Measurements from ENCODE around the gene SDCBP2. TPM values are rescaled to one million over a fixed set of nuclear protein-coding genes. Genes with fewer than 3 reads are reported as not detected.
A peak's percentile ranks its signal among the peaks of the same experiment; 100 is the strongest.

Gene SDCBP2
- total and polyA plus RNA-seq, 10 of the 15 experiments (the other 5 are each of a cell fraction or from before 2014, with no cell fraction given) = 0.16 to 2.4 (median 1.1) TPM; not detected in 1

DNA sequence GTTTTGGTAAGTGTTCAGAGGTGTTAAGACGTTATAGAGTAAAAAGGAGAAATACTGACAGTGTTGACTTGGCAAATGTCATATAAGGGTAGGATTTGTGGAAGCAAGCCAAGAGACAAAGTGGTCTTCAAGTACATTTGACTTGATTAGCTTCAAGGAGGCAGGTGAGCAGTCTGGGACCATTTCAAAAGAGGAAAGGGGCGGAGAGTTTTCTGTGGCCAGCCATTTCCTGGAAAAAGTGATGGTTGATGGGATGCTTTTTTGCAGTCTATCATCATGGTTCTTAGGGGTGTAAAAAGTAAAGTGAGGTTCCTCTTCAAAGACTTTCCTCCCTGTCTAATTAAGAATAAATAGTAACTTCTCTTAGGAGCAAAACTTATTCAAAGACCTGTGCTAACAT, 35.2 kb upstream of the SDCBP2 start (continued):
- TF ChIP-seq ZNF217 (IDR thresholded peaks at IDR 0.05) = no peak
- no peak for TF ChIP-seq YBX1 (IDR thresholded peaks at IDR 0.05)
- TF ChIP-seq MEF2A (IDR thresholded peaks at IDR 0.05; ENCODE audit: insufficient read depth, low read depth, low read length) = no peak
- no peak for TF ChIP-seq MXI1 (IDR thresholded peaks at IDR 0.05; ENCODE audit: low read depth, low read length)
- no peak for TF ChIP-seq NR2C2 (IDR thresholded peaks at IDR 0.05; ENCODE audit: borderline replicate concordance, control insufficient read depth, insufficient read length, low read depth)
- no peak for TF ChIP-seq NFIC (IDR thresholded peaks at IDR 0.05; ENCODE audit: low read depth, low read length)
- TF ChIP-seq ETV6 (conservative IDR thresholded peaks at IDR 0.05 in 1 of 2, IDR thresholded peaks at IDR 0.05 in 1 of 2; ENCODE audit: borderline replicate concordance in 1 of 2, low read depth in 1 of 2) = no peak
- no peak for TF ChIP-seq HDAC2 (IDR thresholded peaks at IDR 0.05)
- no peak for TF ChIP-seq ZNF384 (IDR thresholded peaks at IDR 0.05; ENCODE audit: borderline replicate concordance, low read depth, low read length)

DNA sequence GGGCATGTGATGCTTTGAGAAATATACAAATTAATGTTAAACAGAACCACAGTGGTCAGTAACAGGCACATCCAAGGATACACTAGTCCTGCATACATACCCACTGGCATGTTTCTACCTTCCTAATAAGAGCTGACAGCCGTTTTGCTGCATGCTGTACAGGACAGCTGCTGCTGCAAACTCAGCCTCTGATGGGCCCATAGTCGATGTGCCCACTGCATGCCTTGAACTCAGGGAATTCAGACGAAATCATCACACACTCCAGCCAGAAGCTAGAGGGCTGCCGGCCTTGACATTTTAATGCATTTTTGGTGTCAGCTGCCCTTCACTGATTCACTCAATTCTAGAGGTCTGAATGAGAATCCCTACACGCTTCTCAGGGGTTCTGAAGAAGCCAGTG, 34.6 kb upstream of the SDCBP2 start:
- ChIA-PET SMC1A (ENCODE audit: uncharacterized antibody, unreplicated experiment) (no interaction called here), CTCF (no interaction called here)

More for the DNA sequence above, 34.6 kb upstream of the SDCBP2 start:
- Histone ChIP-seq H3K79me2 (ENCODE audit: control insufficient read depth, insufficient read depth, low read length) (no peaks in the 10 kb centered on the region), H3K4me1 (ENCODE audit: control insufficient read depth, insufficient read depth, low read length) (peaks cover 1% of the 10 kb centered on the region; the same call in 1 of the 2 replicates), H3K27ac (ENCODE audit: control insufficient read depth, insufficient read depth) (no peak overlapping the region), H4K20me1 (ENCODE audit: control insufficient read depth, insufficient read depth) (no peaks in the 10 kb centered on the region), H3K4me3 (no peak overlapping the region), H3K27me3 (replicated peaks in 1 of 2; ENCODE audit: control insufficient read depth in 2 of 2, insufficient read depth in 2 of 2, low read length in 1 of 2) (no peaks in the 10 kb centered on the region), H3K36me3 (ENCODE audit: control insufficient read depth in 2 of 2, insufficient read depth in 2 of 2, low read length in 1 of 2) (peaks cover 3 to 17% of the 10 kb centered on the region in 2 experiments; a peak in 3 of 4 replicates), H3K9ac (ENCODE audit: control insufficient read depth, insufficient read depth, low read length) (no peak overlapping the region), H3K9me3 (replicated peaks; ENCODE audit: control insufficient read depth, insufficient read depth, low read length) (no peaks in the 10 kb centered on the region), H3K4me2 (ENCODE audit: control insufficient read depth, insufficient read depth) (no peak overlapping the region), H2AFZ (ENCODE audit: control insufficient read depth, low read depth, low read length) (no peak overlapping the region)
- TF ChIP-seq RBBP5 (conservative IDR thresholded peaks at IDR 0.05) = no peak
- TF ChIP-seq, protein P1, sequence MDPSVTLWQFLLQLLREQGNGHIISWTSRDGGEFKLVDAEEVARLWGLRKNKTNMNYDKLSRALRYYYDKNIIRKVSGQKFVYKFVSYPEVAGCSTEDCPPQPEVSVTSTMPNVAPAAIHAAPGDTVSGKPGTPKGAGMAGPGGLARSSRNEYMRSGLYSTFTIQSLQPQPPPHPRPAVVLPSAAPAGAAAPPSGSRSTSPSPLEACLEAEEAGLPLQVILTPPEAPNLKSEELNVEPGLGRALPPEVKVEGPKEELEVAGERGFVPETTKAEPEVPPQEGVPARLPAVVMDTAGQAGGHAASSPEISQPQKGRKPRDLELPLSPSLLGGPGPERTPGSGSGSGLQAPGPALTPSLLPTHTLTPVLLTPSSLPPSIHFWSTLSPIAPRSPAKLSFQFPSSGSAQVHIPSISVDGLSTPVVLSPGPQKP (IDR thresholded peaks at IDR 0.05; ENCODE audit: low read depth, low read length) = no peak
- TF ChIP-seq, protein P2, sequence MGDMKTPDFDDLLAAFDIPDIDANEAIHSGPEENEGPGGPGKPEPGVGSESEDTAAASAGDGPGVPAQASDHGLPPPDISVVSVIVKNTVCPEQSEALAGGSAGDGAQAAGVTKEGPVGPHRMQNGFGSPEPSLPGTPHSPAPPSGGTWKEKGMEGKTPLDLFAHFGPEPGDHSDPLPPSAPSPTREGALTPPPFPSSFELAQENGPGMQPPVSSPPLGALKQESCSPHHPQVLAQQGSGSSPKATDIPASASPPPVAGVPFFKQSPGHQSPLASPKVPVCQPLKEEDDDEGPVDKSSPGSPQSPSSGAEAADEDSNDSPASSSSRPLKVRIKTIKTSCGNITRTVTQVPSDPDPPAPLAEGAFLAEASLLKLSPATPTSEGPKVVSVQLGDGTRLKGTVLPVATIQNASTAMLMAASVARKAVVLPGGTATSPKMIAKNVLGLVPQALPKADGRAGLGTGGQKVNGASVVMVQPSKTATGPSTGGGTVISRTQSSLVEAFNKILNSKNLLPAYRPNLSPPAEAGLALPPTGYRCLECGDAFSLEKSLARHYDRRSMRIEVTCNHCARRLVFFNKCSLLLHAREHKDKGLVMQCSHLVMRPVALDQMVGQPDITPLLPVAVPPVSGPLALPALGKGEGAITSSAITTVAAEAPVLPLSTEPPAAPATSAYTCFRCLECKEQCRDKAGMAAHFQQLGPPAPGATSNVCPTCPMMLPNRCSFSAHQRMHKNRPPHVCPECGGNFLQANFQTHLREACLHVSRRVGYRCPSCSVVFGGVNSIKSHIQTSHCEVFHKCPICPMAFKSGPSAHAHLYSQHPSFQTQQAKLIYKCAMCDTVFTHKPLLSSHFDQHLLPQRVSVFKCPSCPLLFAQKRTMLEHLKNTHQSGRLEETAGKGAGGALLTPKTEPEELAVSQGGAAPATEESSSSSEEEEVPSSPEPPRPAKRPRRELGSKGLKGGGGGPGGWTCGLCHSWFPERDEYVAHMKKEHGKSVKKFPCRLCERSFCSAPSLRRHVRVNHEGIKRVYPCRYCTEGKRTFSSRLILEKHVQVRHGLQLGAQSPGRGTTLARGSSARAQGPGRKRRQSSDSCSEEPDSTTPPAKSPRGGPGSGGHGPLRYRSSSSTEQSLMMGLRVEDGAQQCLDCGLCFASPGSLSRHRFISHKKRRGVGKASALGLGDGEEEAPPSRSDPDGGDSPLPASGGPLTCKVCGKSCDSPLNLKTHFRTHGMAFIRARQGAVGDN (IDR thresholded peaks at IDR 0.05) = no peak
- intact Hi-C loops (cut with micrococcal nuclease; ENCODE audit: unreplicated experiment) (no loop called here), in situ Hi-C loops (cut with MboI) (no loop called here)
- FAIRE-seq = peak; percentile 44
- WGBS (ENCODE audit: insufficient coverage, insufficient replicate concordance, low lambda C conversion rate, missing lambda C conversion rate) = 66% methylated on average over 5 of the region's 5 CpGs
- BruUV-seq (replicated peaks) = no TSS peak
- no peak for DNase-seq (ENCODE audit: low read depth, low spot score)
- POLR2A ChIA-PET = no interaction called here
- RAD21 ChIA-PET (ENCODE audit: unreplicated experiment) = no interaction called here
- ATAC-seq = no peak

Data from GM12878 (cell line).